CMK (cell line): ENCODE measurements around the gene PTGIS.

Experiments used
- DNase-seq: peaks from one replicate; pipeline ENCODE4 v3.0.0-alpha.2; 2010; ENCODE audit warnings: low read depth

Gene PTGIS

GRCh38 chr20:49595811-49596561 is 28.0 kb upstream of the PTGIS start:
- no peak for DNase-seq

- DNase-seq: no peak
These were observed 27.4 kb upstream of the PTGIS start for GRCh38 chr20:49595346-49595745.

GRCh38 chr20:49594931-49595315 is 27.0 kb upstream of the PTGIS start:
- DNase-seq: no peak

- DNase-seq: no peak
These were observed 26.4 kb upstream of the PTGIS start for GRCh38 chr20:49594143-49594930.

- DNase-seq: no peak
These were observed 25.7 kb upstream of the PTGIS start for GRCh38 chr20:49593466-49594142.

- no peak for DNase-seq
These were observed 24.2 kb upstream of the PTGIS start for GRCh38 chr20:49592120-49592519.

GRCh38 chr20:49591217-49591865 is 23.4 kb upstream of the PTGIS start:
- DNase-seq: no peak

GRCh38 chr20:49590163-49591017 is 22.5 kb upstream of the PTGIS start:
- DNase-seq: no peak

- no peak for DNase-seq
These were observed 21.8 kb upstream of the PTGIS start for GRCh38 chr20:49589747-49590146.

- DNase-seq: no peak
These were observed 19.2 kb upstream of the PTGIS start for GRCh38 chr20:49587111-49587570.

GRCh38 chr20:49585585-49586245 is 17.8 kb upstream of the PTGIS start:
- no peak for DNase-seq

- no peak for DNase-seq
These were observed 16.8 kb upstream of the PTGIS start for GRCh38 chr20:49584418-49585382.

GRCh38 chr20:49583669-49584417 is 15.9 kb upstream of the PTGIS start:
- no peak for DNase-seq

GRCh38 chr20:49583343-49583668 is 15.4 kb upstream of the PTGIS start:
- DNase-seq: no peak

GRCh38 chr20:49582413-49583334 is 14.7 kb upstream of the PTGIS start:
- DNase-seq: no peak

GRCh38 chr20:49581482-49581881 is 13.5 kb upstream of the PTGIS start:
- DNase-seq: no peak

- DNase-seq: no peak
These were observed 12.9 kb upstream of the PTGIS start for GRCh38 chr20:49580813-49581174.
